ENCODE results near the gene CAP1. TPM values are rescaled to one million over a fixed set of nuclear protein-coding genes. Genes with fewer than 3 reads are reported as not detected.

The CAP1 gene
- total RNA-seq, 3 donors from 2014 or later: 357 to 488 (median 444) TPM

- Histone ChIP-seq H3K36me3 (ENCODE audit: low read depth) (no peaks in the 10 kb centered on the region), H3K4me3 (no peak overlapping the region), H3K9me3 (no peaks in the 10 kb centered on the region), H3K4me1 (ENCODE audit: low read depth) (peaks cover 21% of the 10 kb centered on the region)
- TF ChIP-seq CTCF (IDR thresholded peaks at IDR 0.05): no peak
- no peak for DNase-seq
- intact Hi-C loops (cut with DNase I, micrococcal nuclease): no loop called here
- no peak for ATAC-seq
Measured at GRCh38 chr1:40049725-40050124, 9.2 kb downstream of the CAP1 start.

GRCh38 chr1:40050863-40051262 lies 10.3 kb downstream of the CAP1 start:
- Histone ChIP-seq H3K4me1 (ENCODE audit: low read depth) (peaks cover 16% of the 10 kb centered on the region), H3K36me3 (ENCODE audit: low read depth) (no peaks in the 10 kb centered on the region), H3K9me3 (no peaks in the 10 kb centered on the region), H3K4me3 (no peak overlapping the region)
- ATAC-seq (peak; percentile 12), DNase-seq (no peak)
- intact Hi-C loops (cut with DNase I, micrococcal nuclease): no loop called here
- TF ChIP-seq CTCF (IDR thresholded peaks at IDR 0.05): no peak

- peaks cover 32% of the 10 kb centered on the region for H3K4me1 ChIP-seq (ENCODE audit: low read depth)
- H3K4me3 ChIP-seq: no peak overlapping the region
- DNase-seq: no peak
- ATAC-seq: no peak
- H3K9me3 ChIP-seq: no peaks in the 10 kb centered on the region
- no peak for TF ChIP-seq CTCF (IDR thresholded peaks at IDR 0.05)
- H3K36me3 ChIP-seq (ENCODE audit: low read depth): no peaks in the 10 kb centered on the region
- intact Hi-C loops (cut with DNase I, micrococcal nuclease): no loop called here
Measured at GRCh38 chr1:40053138-40053887, 12.8 kb downstream of the CAP1 start.

GRCh38 chr1:40056519-40057309 lies 16.2 kb downstream of the CAP1 start:
- no peak for TF ChIP-seq CTCF (IDR thresholded peaks at IDR 0.05)
- Histone ChIP-seq H3K4me3 (no peak overlapping the region), H3K9me3 (no peaks in the 10 kb centered on the region), H3K36me3 (ENCODE audit: low read depth) (no peaks in the 10 kb centered on the region), H3K4me1 (ENCODE audit: low read depth) (peaks cover 51% of the 10 kb centered on the region)
- no peak for ATAC-seq
- intact Hi-C loops (cut with DNase I, micrococcal nuclease): no loop called here
- no peak for DNase-seq

GRCh38 chr1:40057310-40058030 lies 16.9 kb downstream of the CAP1 start:
- no peak overlapping the region for H3K4me3 ChIP-seq
- ATAC-seq: no peak
- DNase-seq: no peak
- no peaks in the 10 kb centered on the region for H3K9me3 ChIP-seq
- H3K4me1 ChIP-seq (ENCODE audit: low read depth): peaks cover 51% of the 10 kb centered on the region
- intact Hi-C loops (cut with DNase I, micrococcal nuclease): no loop called here
- no peaks in the 10 kb centered on the region for H3K36me3 ChIP-seq (ENCODE audit: low read depth)
- no peak for TF ChIP-seq CTCF (IDR thresholded peaks at IDR 0.05)

All from mucosa of descending colon (tissue), 3 donors.